GM19397 (cell line): ENCODE measurements around the gene CAMTA1.

ENCODE experiments used
- ATAC-seq: cut with Tn5 transposase; IDR thresholded peaks from one replicate; pipeline ENCODE4 v1.9.1; 2021; ENCODE audit warnings: mild to moderate bottlenecking, moderate library complexity; ENCODE audit not compliant: unreplicated experiment

Gene CAMTA1

GRCh38 chr1:7062346-7063061 is 277.2 kb downstream of the CAMTA1 start:
- no peak for ATAC-seq

- ATAC-seq = no peak
Measured at GRCh38 chr1:7063981-7064380, 278.7 kb downstream of the CAMTA1 start.

GRCh38 chr1:7068552-7068951 is 283.3 kb downstream of the CAMTA1 start:
- no peak for ATAC-seq

GRCh38 chr1:7069931-7070330 is 284.7 kb downstream of the CAMTA1 start:
- ATAC-seq = no peak

- no peak for ATAC-seq
Measured at GRCh38 chr1:7070389-7071029, 285.3 kb downstream of the CAMTA1 start.

GRCh38 chr1:7076117-7076516 is 290.9 kb downstream of the CAMTA1 start:
- ATAC-seq = no peak

GRCh38 chr1:7076572-7076971 is 291.3 kb downstream of the CAMTA1 start:
- no peak for ATAC-seq

- no peak for ATAC-seq
Measured at GRCh38 chr1:7077136-7077535, 291.9 kb downstream of the CAMTA1 start.

- ATAC-seq = no peak
Measured at GRCh38 chr1:7077970-7078369, 292.7 kb downstream of the CAMTA1 start.

GRCh38 chr1:7079637-7080036 is 294.4 kb downstream of the CAMTA1 start:
- ATAC-seq = no peak

GRCh38 chr1:7084232-7084894 is 299.1 kb downstream of the CAMTA1 start:
- ATAC-seq = no peak

GRCh38 chr1:7085521-7085920 is 300.3 kb downstream of the CAMTA1 start:
- ATAC-seq = no peak

GRCh38 chr1:7086106-7086505 is 300.9 kb downstream of the CAMTA1 start:
- no peak for ATAC-seq

- ATAC-seq = no peak
Measured at GRCh38 chr1:7087888-7088287, 302.6 kb downstream of the CAMTA1 start.

GRCh38 chr1:7089497-7089896 is 304.2 kb downstream of the CAMTA1 start:
- no peak for ATAC-seq

GRCh38 chr1:7093297-7093696 is 308.0 kb downstream of the CAMTA1 start:
- ATAC-seq = no peak

GRCh38 chr1:7094086-7094485 is 308.8 kb downstream of the CAMTA1 start:
- ATAC-seq = no peak

- ATAC-seq = no peak
Measured at GRCh38 chr1:7094509-7094908, 309.3 kb downstream of the CAMTA1 start.

GRCh38 chr1:7095343-7095964 is 310.2 kb downstream of the CAMTA1 start:
- no peak for ATAC-seq

- ATAC-seq = no peak
Measured at GRCh38 chr1:7097938-7098592, 312.8 kb downstream of the CAMTA1 start.

- no peak for ATAC-seq
Measured at GRCh38 chr1:7098641-7099040, 313.4 kb downstream of the CAMTA1 start.
